Astrocyte of the spinal cord (primary cell): ENCODE measurements around the gene GOLGB1.

Source experiments
- DNase-seq: peaks from one replicate; pipeline ENCODE4 v3.0.0; 2011; ENCODE audit warnings: low read depth, low spot score
- H3K4me3 ChIP-seq: 2 replicates; pipeline ENCODE4 v1.5.1; 2011; ENCODE audit warnings: low read depth, mild to moderate bottlenecking, low read length, moderate library complexity
- in situ Hi-C: cut with HindIII; loops from 2 replicates; pipeline ENCODE4 v1.10.0; 2017; ENCODE audit warnings: low sequenced_read_pairs
- TF ChIP-seq, protein P1 (sequence below): IDR thresholded peaks from 2 replicates; pipeline ENCODE4 v1.5.1; 2012; ENCODE audit warnings: low read depth, mild to moderate bottlenecking, low read length, inconsistent platforms

The GOLGB1 gene

GRCh38 chr3:121739902-121740301 lies 9.6 kb downstream of the GOLGB1 start:
- DNase-seq: no peak
- TF ChIP-seq, protein P1, sequence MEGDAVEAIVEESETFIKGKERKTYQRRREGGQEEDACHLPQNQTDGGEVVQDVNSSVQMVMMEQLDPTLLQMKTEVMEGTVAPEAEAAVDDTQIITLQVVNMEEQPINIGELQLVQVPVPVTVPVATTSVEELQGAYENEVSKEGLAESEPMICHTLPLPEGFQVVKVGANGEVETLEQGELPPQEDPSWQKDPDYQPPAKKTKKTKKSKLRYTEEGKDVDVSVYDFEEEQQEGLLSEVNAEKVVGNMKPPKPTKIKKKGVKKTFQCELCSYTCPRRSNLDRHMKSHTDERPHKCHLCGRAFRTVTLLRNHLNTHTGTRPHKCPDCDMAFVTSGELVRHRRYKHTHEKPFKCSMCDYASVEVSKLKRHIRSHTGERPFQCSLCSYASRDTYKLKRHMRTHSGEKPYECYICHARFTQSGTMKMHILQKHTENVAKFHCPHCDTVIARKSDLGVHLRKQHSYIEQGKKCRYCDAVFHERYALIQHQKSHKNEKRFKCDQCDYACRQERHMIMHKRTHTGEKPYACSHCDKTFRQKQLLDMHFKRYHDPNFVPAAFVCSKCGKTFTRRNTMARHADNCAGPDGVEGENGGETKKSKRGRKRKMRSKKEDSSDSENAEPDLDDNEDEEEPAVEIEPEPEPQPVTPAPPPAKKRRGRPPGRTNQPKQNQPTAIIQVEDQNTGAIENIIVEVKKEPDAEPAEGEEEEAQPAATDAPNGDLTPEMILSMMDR: no peak
- no peak overlapping the region for H3K4me3 ChIP-seq
- in situ Hi-C loops: no loop called here

DNA sequence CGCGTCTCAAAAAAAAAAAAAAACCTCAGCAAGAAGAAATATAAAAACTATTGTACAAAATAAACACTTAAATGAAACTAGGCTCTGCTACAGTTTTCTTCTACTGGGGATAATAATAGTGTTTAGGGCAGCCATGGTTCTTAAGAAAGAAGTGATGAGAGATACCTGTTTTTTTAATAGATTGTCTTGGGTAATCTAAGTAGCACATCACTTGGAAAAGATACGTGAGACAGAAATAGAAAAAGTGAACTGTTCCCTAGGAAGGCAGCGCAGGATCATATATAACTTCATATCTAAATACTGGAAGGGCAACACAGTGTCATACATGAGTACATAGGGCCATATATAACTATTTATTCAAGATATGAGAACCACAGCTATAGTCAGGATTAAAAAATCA lies 11.9 kb downstream of the GOLGB1 start:
- TF ChIP-seq, protein P1: no peak
- in situ Hi-C loops: no loop called here
- no peak overlapping the region for H3K4me3 ChIP-seq
- DNase-seq: no peak

- TF ChIP-seq, protein P1: no peak
- DNase-seq: peak; percentile 25
- no peak overlapping the region for H3K4me3 ChIP-seq
- in situ Hi-C loops: no loop called here
Measured at GRCh38 chr3:121736112-121736511, 13.4 kb downstream of the GOLGB1 start.

GRCh38 chr3:121735047-121735696 lies 14.4 kb downstream of the GOLGB1 start:
- TF ChIP-seq, protein P1: no peak
- H3K4me3 ChIP-seq: no peak overlapping the region
- no peak for DNase-seq
- in situ Hi-C loops: no loop called here

DNA sequence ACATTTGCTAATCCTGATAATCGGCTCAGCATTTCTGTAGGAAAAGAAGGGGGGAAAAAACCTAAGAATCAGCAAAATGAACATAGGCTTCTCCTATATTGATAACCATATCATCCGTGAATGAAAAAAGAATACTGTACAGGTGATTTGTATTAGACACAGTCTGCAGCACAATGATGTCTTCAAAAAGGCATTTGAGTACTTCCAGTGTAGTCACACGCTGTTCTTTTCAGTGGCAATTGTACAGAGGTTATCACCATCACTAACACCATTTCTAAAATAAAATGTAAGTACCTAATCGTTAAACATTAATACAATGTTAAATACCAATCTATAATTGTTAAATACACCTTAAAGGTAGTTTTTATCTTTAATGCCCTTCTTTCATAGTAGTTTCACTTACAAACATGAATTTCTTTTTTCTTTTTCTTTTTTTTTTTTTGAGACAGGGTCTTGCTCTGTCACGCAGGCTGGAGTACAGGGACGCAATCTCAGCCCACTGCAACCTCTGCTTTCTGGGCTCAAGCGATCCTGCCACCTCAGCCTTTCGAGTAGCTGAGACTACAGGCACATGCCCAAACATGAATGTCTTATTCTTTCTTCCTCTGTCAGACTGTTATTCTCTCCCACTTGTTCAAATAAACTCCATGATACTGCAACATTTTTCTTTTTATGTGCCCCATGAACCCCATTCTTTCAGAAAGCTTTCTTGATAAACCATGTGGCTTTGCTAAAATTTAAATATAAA lies 18.4 kb downstream of the GOLGB1 start:
- TF ChIP-seq, protein P1: no peak
- no peak for DNase-seq
- H3K4me3 ChIP-seq: no peak overlapping the region
- in situ Hi-C loops: no loop called here

GRCh38 chr3:121724130-121724529 lies 25.4 kb downstream of the GOLGB1 start:
- H3K4me3 ChIP-seq: no peak overlapping the region
- TF ChIP-seq, protein P1: no peak
- no peak for DNase-seq
- in situ Hi-C loops: no loop called here
